GM19025 (cell line): ENCODE results near the gene PEX10.

Experiments used
- ATAC-seq: cut with Tn5 transposase; IDR thresholded peaks from one replicate; pipeline ENCODE4 v1.9.1; 2021; ENCODE audit warnings: mild to moderate bottlenecking, low read depth, moderate library complexity; ENCODE audit not compliant: unreplicated experiment

PEX10 gene

GRCh38 chr1:2378441-2378851, 33.9 kb downstream of the PEX10 start:
- ATAC-seq, result no peak

GRCh38 chr1:2377751-2378440, 34.5 kb downstream of the PEX10 start:
- no peak for ATAC-seq

GRCh38 chr1:2376931-2377672, 35.3 kb downstream of the PEX10 start:
- ATAC-seq, result no peak

GRCh38 chr1:2376261-2376741, 36.1 kb downstream of the PEX10 start:
- ATAC-seq, result no peak

- no peak for ATAC-seq
These were observed 36.5 kb downstream of the PEX10 start for GRCh38 chr1:2375923-2376260.

- ATAC-seq, result no peak
These were observed 37.0 kb downstream of the PEX10 start for GRCh38 chr1:2375246-2375922.

GRCh38 chr1:2374252-2375155, 37.9 kb downstream of the PEX10 start:
- ATAC-seq, result no peak

- no peak for ATAC-seq
These were observed 38.7 kb downstream of the PEX10 start for GRCh38 chr1:2373551-2374251.

- ATAC-seq, result no peak
These were observed 39.5 kb downstream of the PEX10 start for GRCh38 chr1:2372551-2373490.

- no peak for ATAC-seq
These were observed 44.2 kb downstream of the PEX10 start for GRCh38 chr1:2368053-2368744.

- no peak for ATAC-seq
These were observed 48.4 kb downstream of the PEX10 start for GRCh38 chr1:2363847-2364513.

GRCh38 chr1:2360588-2361364, 51.6 kb downstream of the PEX10 start:
- ATAC-seq, result no peak

- no peak for ATAC-seq
These were observed 53.4 kb downstream of the PEX10 start for GRCh38 chr1:2358651-2359640.

- ATAC-seq, result no peak
These were observed 54.3 kb downstream of the PEX10 start for GRCh38 chr1:2358072-2358471.

GRCh38 chr1:2356911-2357845, 55.2 kb downstream of the PEX10 start:
- ATAC-seq, result no peak
